ENCODE results near the gene HMG20A.

Gene HMG20A

DNA sequence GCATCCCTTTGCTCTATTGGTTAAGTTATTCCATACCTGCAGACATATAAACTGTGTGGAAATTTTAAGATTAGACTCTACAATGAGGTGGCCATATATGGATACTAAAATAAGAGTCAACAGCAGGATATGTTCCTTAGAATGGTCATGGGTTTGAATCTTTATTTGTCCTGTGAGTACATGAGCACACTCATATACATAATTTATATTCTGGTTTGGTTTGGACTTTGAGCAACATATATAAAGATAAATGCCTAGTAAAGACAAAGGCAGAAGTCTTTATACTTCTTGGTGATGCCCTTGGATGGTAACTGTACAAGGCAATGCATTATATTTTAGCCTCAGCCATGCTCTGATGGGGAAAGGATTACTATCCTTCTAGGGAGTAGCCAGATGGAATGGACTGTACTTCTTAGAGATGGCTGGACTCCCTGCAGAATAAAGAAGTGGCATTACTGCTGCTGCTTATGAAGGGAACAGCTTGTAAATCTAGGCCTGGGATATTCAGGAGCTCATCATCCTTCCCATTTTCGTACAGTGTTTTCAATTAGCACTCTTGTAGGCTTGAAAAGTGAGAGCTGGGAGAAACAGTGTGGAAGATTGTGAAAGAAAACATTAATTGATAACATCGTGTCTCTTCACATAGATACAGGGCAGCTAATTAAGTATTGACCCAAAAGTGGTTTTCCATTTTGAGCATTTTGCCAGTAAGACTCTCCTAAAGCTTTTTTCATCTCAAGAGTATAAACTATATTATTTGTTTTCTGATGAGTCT lies 60.4 kb downstream of the HMG20A start:
- DNase-seq: no peak

DNA sequence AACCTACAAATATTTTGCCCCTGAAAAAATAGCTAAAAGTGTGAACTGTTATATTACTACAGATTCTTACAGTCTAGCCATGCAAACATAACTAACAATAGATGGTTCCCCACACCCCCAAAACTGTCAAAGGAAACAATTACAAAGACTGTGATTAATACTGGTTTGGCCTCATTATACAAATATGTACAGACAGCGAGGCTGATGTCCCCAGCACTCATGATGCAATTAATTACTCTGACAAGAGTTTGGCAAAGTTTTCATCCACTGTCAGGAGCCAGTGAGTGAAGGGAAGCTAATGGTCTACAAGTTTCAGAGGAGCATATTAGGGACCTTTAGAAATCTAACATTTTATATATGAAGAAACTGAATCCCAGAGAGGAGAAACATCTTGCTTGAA lies 61.0 kb downstream of the HMG20A start:
- no peak for DNase-seq

DNA sequence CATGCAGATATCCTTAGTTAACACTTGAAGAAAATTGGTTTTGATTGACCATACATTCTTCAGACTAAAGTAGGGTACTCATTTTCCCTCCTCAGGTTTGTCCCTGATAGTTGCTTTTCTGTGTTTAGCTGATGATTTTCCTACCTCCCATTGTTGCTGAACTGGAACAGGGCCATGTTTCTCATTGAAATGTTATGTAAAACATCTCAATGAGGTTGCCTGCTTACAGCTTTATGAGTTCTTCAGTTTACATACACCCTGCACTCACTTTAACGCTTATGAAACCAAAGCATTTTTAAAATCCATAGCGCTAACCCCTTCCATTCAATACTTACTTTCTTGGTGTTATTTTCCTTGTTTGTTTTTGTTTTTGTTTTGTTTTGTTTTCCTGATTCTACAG lies 61.9 kb downstream of the HMG20A start:
- DNase-seq: no peak

- DNase-seq: no peak
These were observed 62.9 kb downstream of the HMG20A start for GRCh38 chr15:77483425-77484140.

DNA sequence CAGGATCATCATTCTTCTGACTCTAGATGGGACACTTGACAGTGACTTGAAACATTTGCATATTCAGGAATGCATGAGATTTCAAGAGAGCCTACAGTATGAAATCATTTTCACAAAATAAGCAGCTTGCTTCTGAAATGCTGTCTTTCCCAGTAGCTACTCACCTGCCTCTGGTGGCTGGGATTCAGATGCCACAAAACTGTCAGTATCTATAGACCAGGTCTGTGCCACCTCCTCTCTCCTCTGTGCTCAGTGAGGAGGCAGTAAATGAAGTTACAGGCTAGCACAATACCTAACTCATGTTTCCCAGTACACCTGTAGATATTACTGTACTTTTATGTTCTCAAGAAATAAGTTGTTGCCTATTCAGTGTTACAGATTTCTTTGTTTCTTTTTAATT lies 64.3 kb downstream of the HMG20A start:
- no peak for DNase-seq

GRCh38 chr15:77486542-77487468 lies 66.1 kb downstream of the HMG20A start:
- DNase-seq: no peak

DNA sequence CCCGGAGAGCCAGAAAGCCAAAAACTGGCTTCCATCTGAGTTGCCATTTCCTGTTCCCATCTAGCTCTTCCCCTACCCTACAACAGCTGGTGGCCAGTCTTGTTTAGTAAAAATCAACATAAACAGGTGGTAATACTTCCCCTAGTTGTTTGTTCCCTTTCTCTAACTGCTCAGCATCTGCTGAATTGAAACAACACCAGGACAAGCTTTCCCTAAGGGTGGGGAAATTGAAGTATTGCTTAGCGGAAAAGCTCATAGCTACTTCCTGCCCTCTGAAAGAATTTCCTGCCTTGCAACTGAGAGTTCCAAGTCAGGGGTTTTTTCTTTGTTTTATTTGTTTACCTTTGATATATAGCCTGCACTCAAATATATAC lies 66.8 kb downstream of the HMG20A start:
- no peak for DNase-seq

DNA sequence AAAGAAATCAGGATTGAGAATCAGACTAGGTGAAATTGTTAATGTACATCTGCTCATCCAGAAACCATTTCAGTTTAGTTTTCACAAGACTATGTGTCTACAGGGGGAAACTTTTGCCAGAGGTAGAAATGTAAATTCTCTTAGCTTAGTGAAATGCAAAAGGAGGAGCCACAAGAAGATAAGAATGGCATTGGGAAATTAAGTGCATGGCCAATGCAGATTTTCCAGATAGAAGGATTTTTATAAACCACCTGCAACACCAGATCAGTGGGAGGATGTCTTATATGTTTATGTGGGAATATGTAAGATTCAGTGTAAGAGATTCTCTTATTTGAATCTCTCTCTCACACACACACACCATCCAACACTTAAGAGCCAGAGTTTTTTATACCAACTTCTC lies 67.2 kb downstream of the HMG20A start:
- DNase-seq: no peak

- no peak for DNase-seq
These were observed 69.0 kb downstream of the HMG20A start for GRCh38 chr15:77489647-77490046.

DNA sequence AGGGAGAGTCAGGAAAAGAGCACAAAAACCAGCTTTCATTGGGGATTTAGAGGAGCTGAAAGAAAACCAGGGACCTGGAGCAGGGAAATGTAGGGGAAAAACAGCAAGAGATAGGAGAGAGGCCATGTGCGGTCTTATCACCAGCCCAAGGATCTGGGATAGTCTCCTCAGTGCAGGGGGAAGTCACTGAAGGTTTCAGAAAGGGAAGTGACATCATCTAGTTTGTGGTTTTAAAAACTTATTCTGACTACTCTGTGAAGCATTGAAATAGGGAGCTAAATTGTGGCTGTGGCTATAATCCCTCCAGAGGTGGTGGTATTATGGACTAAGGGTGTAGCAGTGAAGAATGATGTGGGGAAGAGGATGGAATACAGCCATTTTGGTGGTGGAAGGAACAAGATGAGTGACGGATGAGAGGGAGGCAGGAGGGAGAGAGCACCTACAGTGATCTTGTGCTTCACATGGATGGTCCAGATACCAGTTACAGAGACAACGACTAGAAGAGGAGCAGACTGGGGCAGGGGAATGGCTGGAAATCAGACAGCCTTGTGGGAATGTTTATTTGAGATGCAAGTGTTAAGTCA lies 72.7 kb downstream of the HMG20A start:
- DNase-seq: no peak

DNA sequence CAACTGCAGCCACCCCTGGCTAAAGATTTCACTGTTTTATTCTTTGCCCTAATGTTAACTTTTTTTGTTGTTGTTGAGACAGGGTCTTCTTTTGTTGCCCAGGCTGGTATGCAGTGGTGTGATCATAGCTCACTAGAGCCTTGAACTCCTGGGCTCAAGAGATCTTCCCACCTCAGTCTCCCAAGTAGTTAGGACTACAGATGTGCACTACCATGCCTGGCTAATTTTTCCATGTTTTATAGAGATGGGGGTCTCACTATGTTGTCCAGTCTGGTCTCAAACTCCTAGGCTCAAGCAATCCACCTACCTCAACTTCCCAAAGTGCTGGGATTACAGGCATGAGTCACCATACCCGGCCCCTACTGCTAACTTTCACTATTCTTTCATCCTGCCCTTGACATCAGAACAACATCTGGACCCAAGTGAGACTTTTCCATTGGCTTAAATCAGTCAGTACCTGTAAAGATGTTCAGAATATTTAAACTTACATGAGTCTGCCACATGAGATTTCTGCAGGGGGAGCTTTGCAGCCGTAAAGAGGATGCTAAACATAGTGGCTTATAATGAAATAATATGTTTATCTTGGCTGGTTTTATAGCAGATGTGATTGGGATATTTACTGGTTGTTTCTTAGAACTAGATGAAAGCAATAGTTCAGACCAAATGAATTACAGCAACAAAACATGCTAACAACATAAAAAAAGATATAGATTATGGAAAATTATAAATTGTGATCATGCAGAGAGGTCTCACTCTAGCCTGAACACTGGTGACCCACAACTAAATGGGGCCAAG lies 73.6 kb downstream of the HMG20A start:
- no peak for DNase-seq

- no peak for DNase-seq
These were observed 74.3 kb downstream of the HMG20A start for GRCh38 chr15:77494964-77495363.

GRCh38 chr15:77495838-77496596 lies 75.3 kb downstream of the HMG20A start:
- no peak for DNase-seq

- peak; percentile 46 for DNase-seq
These were observed 76.0 kb downstream of the HMG20A start for GRCh38 chr15:77496715-77497109.

DNA sequence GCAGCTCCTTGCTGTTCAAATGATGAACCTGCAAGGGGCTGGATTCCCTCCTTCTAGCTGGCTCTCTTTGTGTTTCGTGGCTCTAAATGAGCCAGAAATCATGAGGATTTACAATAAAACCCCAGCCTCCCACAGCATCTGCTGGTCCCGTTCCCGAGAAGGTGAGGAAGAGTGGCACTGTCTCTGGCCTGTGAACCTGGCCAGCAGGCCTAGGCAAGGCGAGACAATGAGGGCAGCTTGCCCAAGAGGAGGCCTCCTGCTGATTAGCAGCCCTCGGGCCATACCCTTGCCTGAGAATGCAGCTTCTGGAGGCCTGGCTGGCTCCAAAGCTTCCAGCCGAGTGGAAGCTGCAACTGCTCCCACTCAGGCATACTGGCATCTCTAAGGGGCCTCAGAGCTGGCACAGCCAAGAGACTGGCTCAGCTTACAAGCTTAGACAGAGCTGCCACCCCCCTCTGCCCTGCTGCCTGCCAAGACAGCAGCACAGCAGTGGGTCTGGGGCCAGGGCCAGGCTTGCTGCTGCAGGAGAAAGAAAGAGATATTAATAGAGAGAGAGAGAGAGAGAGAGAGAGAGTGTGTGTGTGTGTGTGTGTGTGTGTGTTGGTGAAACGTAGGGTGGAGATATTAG lies 76.5 kb downstream of the HMG20A start:
- DNase-seq: no peak

- no peak for DNase-seq
These were observed 77.3 kb downstream of the HMG20A start for GRCh38 chr15:77497942-77498361.

- no peak for DNase-seq
These were observed 78.5 kb downstream of the HMG20A start for GRCh38 chr15:77499087-77499760.

- DNase-seq: no peak
These were observed 80.3 kb downstream of the HMG20A start for GRCh38 chr15:77500989-77501388.

DNA sequence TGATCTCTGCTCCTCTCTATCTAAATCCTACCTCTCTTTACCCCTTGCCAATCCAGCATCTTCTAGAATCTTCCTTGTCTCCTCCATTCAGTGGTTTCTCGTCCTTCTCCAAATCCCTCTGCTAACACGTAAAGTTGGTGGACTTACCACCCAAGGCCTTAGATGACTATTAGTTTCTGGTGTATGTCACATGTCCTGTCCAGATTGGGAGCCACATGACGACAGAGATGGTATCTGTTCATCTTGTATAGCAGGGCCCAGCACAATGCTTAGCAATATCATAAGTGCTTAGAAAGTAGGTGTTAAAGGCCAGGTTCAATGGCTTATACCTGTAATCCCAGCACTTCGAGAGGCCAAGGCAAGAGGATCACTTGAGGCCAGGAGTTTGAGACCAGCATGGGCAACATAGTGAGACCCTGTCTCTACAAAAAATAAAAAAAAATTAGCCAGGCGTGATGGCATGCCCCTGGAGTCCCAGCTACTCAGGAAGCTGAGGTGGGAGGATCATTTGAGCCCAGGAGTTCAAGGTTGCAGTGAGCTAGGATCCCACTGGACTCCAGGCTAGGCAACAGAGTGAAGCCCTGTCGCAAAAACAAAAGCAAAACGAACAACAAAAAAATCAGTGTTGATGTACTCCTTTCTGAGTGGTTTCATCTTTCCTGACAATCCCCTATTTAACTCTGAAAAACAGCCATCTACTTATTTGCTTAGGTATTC lies 81.8 kb downstream of the HMG20A start:
- no peak for DNase-seq

DNA sequence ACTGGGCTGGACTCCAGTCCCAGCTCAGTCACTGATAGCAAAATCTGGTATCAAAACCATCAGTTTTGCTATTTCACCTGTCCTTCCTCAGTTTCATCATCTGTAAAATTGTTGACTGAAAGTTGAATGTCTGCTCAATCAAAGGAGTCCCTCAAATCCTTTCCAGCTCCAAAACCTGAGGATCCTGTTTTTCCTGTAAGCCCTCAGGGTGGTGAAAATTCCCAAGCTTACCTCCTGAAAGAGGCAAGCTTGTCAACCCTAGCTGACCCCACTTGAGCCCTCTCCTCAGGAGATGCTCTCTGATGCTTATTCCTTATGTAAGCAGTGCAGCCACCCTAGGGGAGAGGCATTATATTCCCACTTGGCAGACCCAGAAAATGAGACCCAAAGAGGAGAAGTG lies 82.6 kb downstream of the HMG20A start:
- DNase-seq: no peak
